Effector memory CD4-positive, alpha-beta T cell (primary cell): ENCODE measurements around the gene GINS1.

Source experiments
- DNase-seq, 3 donors: peaks; one replicate each; pipeline ENCODE4 v3.0.0-alpha.2; 2020
- H3K27ac ChIP-seq: 2 replicates; pipeline ENCODE4 v1.7.0; 2013; ENCODE audit warnings: mild to moderate bottlenecking, low read length, moderate library complexity; ENCODE audit not compliant: insufficient read depth, poor library complexity, severe bottlenecking
- H3K27me3 ChIP-seq: replicated peaks from 2 replicates; pipeline ENCODE4 v1.7.0; 2013; ENCODE audit warnings: mild to moderate bottlenecking, low read length; ENCODE audit not compliant: insufficient read depth, control insufficient read depth, poor library complexity, severe bottlenecking
- H3K36me3 ChIP-seq: 2 replicates; pipeline ENCODE4 v1.7.0; 2013; ENCODE audit warnings: mild to moderate bottlenecking, low read length, moderate library complexity; ENCODE audit not compliant: control insufficient read depth, insufficient read depth
- H3K4me1 ChIP-seq: 2 replicates; pipeline ENCODE4 v1.7.0; 2013; ENCODE audit warnings: low read length, mild to moderate bottlenecking; ENCODE audit not compliant: control insufficient read depth, insufficient read depth, poor library complexity, severe bottlenecking
- H3K4me3 ChIP-seq: 2 replicates; pipeline ENCODE4 v1.7.0; 2013; ENCODE audit warnings: low read length, low read depth, mild to moderate bottlenecking; ENCODE audit not compliant: insufficient read depth, poor library complexity, severe bottlenecking
- H3K9me3 ChIP-seq: 2 replicates; pipeline ENCODE4 v1.7.0; 2013; ENCODE audit warnings: mild to moderate bottlenecking, low read length, moderate library complexity; ENCODE audit not compliant: control insufficient read depth

The GINS1 gene

GRCh38 chr20:25483431-25484132 is 76.1 kb downstream of the GINS1 start:
- Histone ChIP-seq H3K27ac (no peak overlapping the region), H3K4me1 (peaks cover 10% of the 10 kb centered on the region), H3K36me3 (no peaks in the 10 kb centered on the region), H3K4me3 (no peak overlapping the region), H3K27me3 (no peaks in the 10 kb centered on the region), H3K9me3 (no peaks in the 10 kb centered on the region)
- DNase-seq = no peak

DNA sequence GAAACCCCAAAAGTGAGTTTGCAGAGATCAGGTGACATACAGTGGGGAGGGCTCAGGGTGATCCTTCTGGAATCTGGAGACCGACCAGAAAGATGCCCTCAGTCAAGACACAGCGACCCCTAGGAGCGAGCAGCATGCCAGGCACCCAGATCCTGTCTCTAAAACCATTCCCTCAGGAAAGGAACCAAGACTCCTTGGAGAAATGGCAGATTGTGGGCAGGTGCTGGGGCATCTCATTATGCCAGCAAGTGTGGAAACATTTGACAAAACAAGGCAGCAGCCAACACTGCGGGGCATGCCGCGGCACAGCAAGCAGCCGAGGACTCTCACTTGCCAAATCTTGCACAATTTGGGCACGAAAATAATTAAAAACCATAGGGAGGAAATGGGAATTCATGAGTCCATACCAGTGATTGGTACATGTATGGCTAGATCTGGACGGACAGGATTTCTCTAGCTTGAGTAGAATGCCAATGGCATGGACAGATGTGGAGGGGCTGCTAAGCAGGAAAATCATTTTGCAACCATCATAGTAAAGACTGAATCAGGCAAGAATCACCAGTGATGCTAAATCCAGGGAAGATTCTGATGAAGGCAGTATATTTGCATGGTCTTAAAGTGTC is 76.9 kb downstream of the GINS1 start:
- Histone ChIP-seq H3K36me3 (no peaks in the 10 kb centered on the region), H3K9me3 (no peaks in the 10 kb centered on the region), H3K27me3 (no peaks in the 10 kb centered on the region), H3K4me3 (no peak overlapping the region), H3K4me1 (peaks cover 10% of the 10 kb centered on the region), H3K27ac (no peak overlapping the region)
- DNase-seq = no peak

- DNase-seq = no peak
- Histone ChIP-seq H3K27me3 (no peaks in the 10 kb centered on the region), H3K36me3 (no peaks in the 10 kb centered on the region), H3K4me3 (no peak overlapping the region), H3K9me3 (no peaks in the 10 kb centered on the region), H3K27ac (no peak overlapping the region), H3K4me1 (peaks cover 10% of the 10 kb centered on the region)
These were observed 77.5 kb downstream of the GINS1 start for GRCh38 chr20:25484911-25485511.

GRCh38 chr20:25485872-25486271 is 78.4 kb downstream of the GINS1 start:
- no peaks in the 10 kb centered on the region for H3K36me3 ChIP-seq

GRCh38 chr20:25486377-25486776 is 78.9 kb downstream of the GINS1 start:
- H3K27me3 ChIP-seq = no peaks in the 10 kb centered on the region
- no peaks in the 10 kb centered on the region for H3K9me3 ChIP-seq
- H3K4me3 ChIP-seq = no peak overlapping the region
- H3K4me1 ChIP-seq = peaks cover 10% of the 10 kb centered on the region
- H3K27ac ChIP-seq = no peak overlapping the region
- no peak for DNase-seq
- H3K36me3 ChIP-seq = no peaks in the 10 kb centered on the region

More at GRCh38 chr20:25485872-25486271, 78.4 kb downstream of the GINS1 start:
- no peak for DNase-seq
- Histone ChIP-seq H3K27me3 (no peaks in the 10 kb centered on the region), H3K27ac (no peak overlapping the region), H3K4me1 (peaks cover 10% of the 10 kb centered on the region), H3K9me3 (no peaks in the 10 kb centered on the region), H3K4me3 (no peak overlapping the region)

- peaks cover 10% of the 10 kb centered on the region for H3K4me1 ChIP-seq
- no peaks in the 10 kb centered on the region for H3K36me3 ChIP-seq
- no peaks in the 10 kb centered on the region for H3K27me3 ChIP-seq
- no peak overlapping the region for H3K4me3 ChIP-seq
- DNase-seq = no peak
- no peaks in the 10 kb centered on the region for H3K9me3 ChIP-seq
- no peak overlapping the region for H3K27ac ChIP-seq
These were observed 79.8 kb downstream of the GINS1 start for GRCh38 chr20:25487306-25487705.

GRCh38 chr20:25487975-25488374 is 80.5 kb downstream of the GINS1 start:
- peaks cover 10% of the 10 kb centered on the region for H3K4me1 ChIP-seq

DNA sequence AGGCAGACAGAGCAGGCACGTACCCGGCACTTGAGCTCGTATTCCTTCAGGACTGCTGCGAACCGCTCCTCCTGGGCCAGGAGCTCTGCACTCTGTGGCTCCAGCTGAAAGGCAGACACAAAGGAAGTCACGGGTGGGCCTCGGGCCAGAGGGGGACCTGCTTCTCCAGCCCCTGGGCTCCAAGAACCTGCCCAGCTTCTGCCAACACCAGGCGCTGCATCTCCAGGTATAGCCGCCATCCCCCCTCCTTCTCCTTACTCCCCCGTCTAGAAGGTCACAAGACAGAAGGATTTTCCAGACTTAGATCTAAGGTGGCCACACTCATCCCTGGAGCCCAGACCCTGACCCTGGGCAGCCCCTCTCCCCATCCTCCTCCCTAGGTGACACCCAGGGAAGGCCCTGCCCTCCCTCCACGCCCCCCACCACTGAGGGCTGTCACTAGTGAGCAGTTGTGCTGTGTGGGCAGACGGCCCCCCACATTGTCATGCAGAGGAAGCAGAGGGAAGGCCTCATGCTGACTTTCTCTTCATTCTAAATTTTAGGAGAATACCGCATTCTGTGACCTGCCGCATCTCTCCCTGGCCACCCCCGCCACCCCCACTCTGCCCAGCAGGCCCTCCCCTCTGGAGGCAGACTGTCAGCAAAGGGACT is 81.9 kb downstream of the GINS1 start:
- no peaks in the 10 kb centered on the region for H3K36me3 ChIP-seq
- H3K9me3 ChIP-seq = no peaks in the 10 kb centered on the region
- no peak overlapping the region for H3K4me3 ChIP-seq

More at GRCh38 chr20:25487975-25488374, 80.5 kb downstream of the GINS1 start:
- Histone ChIP-seq H3K27ac (no peak overlapping the region), H3K4me3 (no peak overlapping the region), H3K36me3 (no peaks in the 10 kb centered on the region), H3K9me3 (no peaks in the 10 kb centered on the region), H3K27me3 (no peaks in the 10 kb centered on the region)
- no peak for DNase-seq

GRCh38 chr20:25490656-25491445 is 83.4 kb downstream of the GINS1 start:
- no peaks in the 10 kb centered on the region for H3K9me3 ChIP-seq
- H3K36me3 ChIP-seq = no peaks in the 10 kb centered on the region
- H3K4me3 ChIP-seq = no peak overlapping the region
- peaks cover 2% of the 10 kb centered on the region for H3K4me1 ChIP-seq
- no peaks in the 10 kb centered on the region for H3K27me3 ChIP-seq
- H3K27ac ChIP-seq = no peak overlapping the region
- DNase-seq = no peak

More for the DNA sequence above, 81.9 kb downstream of the GINS1 start:
- DNase-seq = no peak
- Histone ChIP-seq H3K27ac (no peak overlapping the region), H3K27me3 (no peaks in the 10 kb centered on the region), H3K4me1 (peaks cover 10% of the 10 kb centered on the region)
